SK-MEL-5 (cell line): Measurements from ENCODE around the gene PLA2G2F. TPM values are rescaled to one million over a fixed set of nuclear protein-coding genes. Genes with fewer than 3 reads are reported as not detected.
A peak's percentile ranks its signal among the peaks of the same experiment; 100 is the strongest.

Experiments
- DNase-seq: peaks from one replicate; pipeline ENCODE4 v3.0.0-alpha.2; 2016; ENCODE audit warnings: low read depth, low spot score
- in situ Hi-C: cut with HindIII; loops from 2 replicates; pipeline ENCODE4 v1.10.0; 2016; ENCODE audit warnings: low sequenced_read_pairs, high pct_unique_total_duplicates, low pct_unique_long_range_greater_than_20kb
- total RNA-seq: library from RNA; depleted of rRNA; stranded (reverse); fragments of >200 nt; shearing (Covaris generic); gene quantifications from 2 replicates; pipeline ENCODE4 v1.2.3, GENCODE V29; 2014

Gene PLA2G2F
- total RNA-seq, 1 experiment from 2014 or later, result not detected

GRCh38 chr1:20153000-20153418 lies 13.9 kb downstream of the PLA2G2F start:
- in situ Hi-C loops, result no loop called here
- DNase-seq, result no peak

GRCh38 chr1:20154301-20154831 lies 15.2 kb downstream of the PLA2G2F start:
- DNase-seq, result no peak
- in situ Hi-C loops, result no loop called here

GRCh38 chr1:20158358-20159070 lies 19.4 kb downstream of the PLA2G2F start:
- in situ Hi-C loops, result no loop called here
- no peak for DNase-seq

- in situ Hi-C loops, result no loop called here
- no peak for DNase-seq
Measured at GRCh38 chr1:20160034-20160433, 20.9 kb downstream of the PLA2G2F start.

GRCh38 chr1:20164694-20165202 lies 25.6 kb downstream of the PLA2G2F start:
- in situ Hi-C loops, result no loop called here
- DNase-seq, result no peak

GRCh38 chr1:20165522-20165951 lies 26.4 kb downstream of the PLA2G2F start:
- in situ Hi-C loops, result no loop called here
- peak; percentile 30 for DNase-seq

GRCh38 chr1:20166051-20166450 lies 26.9 kb downstream of the PLA2G2F start:
- in situ Hi-C loops, result no loop called here
- no peak for DNase-seq

- DNase-seq, result no peak
- in situ Hi-C loops, result no loop called here
Measured at GRCh38 chr1:20167126-20167525, 28.0 kb downstream of the PLA2G2F start.

GRCh38 chr1:20168564-20169491 lies 29.7 kb downstream of the PLA2G2F start:
- in situ Hi-C loops, result no loop called here
- no peak for DNase-seq

- in situ Hi-C loops, result no loop called here
- DNase-seq, result no peak
Measured at GRCh38 chr1:20169932-20170331, 30.8 kb downstream of the PLA2G2F start.

- in situ Hi-C loops, result no loop called here
- no peak for DNase-seq
Measured at GRCh38 chr1:20172033-20172590, 33.0 kb downstream of the PLA2G2F start.

GRCh38 chr1:20174937-20175666 lies 36.0 kb downstream of the PLA2G2F start:
- in situ Hi-C loops, result no loop called here
- no peak for DNase-seq

- in situ Hi-C loops, result no loop called here
- no peak for DNase-seq
Measured at GRCh38 chr1:20178634-20179370, 39.7 kb downstream of the PLA2G2F start.

- in situ Hi-C loops, result no loop called here
- no peak for DNase-seq
Measured at GRCh38 chr1:20179371-20180128, 40.4 kb downstream of the PLA2G2F start.

GRCh38 chr1:20180129-20180843 lies 41.2 kb downstream of the PLA2G2F start:
- in situ Hi-C loops, result no loop called here
- no peak for DNase-seq

GRCh38 chr1:20180844-20181207 lies 41.7 kb downstream of the PLA2G2F start:
- DNase-seq, result no peak
- in situ Hi-C loops, result no loop called here
